H4 (cell line): ENCODE measurements around the gene LIMS1. TPM values are rescaled to one million over a fixed set of nuclear protein-coding genes. Genes with fewer than 3 reads are reported as not detected.
"Not testable (repeated sequence)": the region's sequence is repeated elsewhere in the genome, so short reads cannot be mapped to it uniquely, and the experiment has no call there.

ENCODE experiments used
- DNase-seq: peaks from one replicate; pipeline ENCODE4 v3.0.0-alpha.2; 2015; ENCODE audit warnings: low spot score
- total RNA-seq: library from RNA; depleted of rRNA; stranded (reverse); fragments of >200 nt; shearing (Covaris generic); gene quantifications from 2 replicates; pipeline ENCODE4 v1.2.3, GENCODE V29; 2014

Gene LIMS1
- total RNA-seq, 1 experiment from 2014 or later = 50.6 TPM

DNA sequence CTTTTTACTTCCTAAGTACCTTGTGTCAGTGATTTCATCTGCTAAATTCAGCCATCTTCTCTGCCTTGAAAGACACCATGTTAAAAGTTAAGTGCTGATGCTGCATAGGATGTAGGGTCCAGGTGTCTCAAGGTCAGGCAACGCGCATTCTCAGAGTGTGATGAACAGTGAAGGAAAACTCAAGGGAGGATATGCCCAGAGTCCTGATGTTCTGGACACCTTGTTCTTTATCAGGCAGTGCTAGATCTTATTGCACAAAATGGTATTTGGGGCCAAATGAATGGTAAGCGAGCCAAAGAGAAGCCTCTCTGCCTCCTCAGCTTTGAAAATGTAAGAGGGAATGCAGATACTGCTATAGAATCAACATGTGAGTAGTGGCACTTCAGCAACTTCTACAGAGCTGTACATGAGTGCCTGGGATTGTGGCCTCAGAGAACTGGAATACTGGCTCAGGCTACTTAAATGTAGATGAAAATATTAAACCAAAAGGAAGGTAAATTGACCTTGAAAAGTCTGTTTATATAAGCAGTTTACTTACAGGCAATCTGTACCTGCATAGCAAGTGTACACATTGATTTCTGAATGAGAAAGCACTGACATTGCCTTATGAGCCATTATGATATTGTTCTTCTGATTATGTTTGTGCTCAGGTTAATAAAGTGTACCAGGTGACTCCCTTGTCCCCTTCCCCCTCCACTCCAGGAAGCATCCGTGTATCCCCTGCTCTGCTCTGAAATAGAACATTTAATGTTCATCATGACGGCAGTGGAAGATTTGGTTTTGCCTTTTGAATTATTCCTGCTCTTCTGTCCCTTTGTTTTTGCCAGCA is 98.3 kb downstream of the LIMS1 start:
- no peak for DNase-seq

DNA sequence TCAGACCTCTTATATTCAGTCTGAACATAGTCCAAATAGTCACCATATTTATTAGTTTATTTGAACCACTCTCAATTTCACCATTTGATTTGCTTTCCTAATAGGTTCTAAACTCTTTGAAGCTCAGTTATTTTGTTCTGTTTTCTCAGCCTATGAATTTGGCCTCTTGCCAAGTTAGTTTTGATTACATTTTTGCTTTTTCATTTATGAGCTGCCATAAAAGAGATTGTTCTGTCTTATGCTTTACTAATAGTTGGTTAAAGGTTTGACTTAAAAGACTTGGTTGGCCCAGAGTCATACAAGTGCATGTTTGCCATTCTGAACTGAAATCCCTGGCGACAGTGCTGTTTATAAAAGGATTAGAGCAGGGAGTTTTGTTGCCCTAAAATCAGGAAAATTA is 99.1 kb downstream of the LIMS1 start:
- DNase-seq = no peak

DNA sequence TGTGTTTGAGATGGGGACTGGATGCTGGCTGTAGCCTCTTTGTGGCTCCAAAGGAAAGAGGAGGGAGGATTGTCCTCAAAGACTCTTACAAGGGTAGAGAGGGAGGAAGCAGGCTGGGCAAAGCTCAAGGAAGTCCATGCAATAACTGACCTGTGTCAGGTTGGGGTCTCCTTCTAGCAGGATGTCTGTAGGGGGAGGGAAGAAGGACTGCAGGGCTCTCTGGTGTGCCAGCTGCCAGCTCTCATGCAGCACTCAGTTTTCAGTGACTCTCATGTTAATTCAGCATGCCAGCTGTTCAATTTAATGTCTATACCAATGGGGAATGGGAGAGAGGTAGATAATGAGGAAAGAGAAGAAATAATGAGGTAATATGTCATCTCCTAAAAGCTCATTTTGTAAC is 99.7 kb downstream of the LIMS1 start:
- no peak for DNase-seq

DNA sequence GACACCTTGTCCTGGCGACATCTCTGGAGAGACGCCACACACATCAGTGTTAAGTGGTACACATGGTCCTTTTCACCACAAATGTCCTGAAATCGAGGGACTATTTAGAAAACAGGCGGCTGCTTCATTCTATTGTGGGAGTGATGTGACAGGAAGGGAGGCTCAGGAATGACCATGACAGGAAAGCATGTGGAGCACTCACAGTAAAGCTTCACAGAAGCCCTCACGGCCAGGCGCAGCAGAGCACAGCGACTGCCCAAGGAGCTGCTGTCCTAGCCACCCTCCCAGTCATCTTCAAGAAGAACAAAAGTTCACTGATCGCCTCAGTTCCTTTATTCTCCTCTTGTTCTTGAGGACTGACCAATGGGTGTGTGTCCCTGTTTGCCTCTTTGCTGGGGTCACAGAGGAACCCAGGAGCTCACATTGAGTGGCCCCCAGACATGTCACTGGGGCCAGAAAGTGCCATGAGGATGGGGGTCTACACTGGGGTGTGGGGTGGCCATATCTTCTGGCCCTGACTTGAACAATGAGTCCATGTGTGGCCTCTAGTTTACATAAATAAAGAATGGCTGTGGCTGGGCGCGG is 100.4 kb downstream of the LIMS1 start:
- no peak for DNase-seq

DNA sequence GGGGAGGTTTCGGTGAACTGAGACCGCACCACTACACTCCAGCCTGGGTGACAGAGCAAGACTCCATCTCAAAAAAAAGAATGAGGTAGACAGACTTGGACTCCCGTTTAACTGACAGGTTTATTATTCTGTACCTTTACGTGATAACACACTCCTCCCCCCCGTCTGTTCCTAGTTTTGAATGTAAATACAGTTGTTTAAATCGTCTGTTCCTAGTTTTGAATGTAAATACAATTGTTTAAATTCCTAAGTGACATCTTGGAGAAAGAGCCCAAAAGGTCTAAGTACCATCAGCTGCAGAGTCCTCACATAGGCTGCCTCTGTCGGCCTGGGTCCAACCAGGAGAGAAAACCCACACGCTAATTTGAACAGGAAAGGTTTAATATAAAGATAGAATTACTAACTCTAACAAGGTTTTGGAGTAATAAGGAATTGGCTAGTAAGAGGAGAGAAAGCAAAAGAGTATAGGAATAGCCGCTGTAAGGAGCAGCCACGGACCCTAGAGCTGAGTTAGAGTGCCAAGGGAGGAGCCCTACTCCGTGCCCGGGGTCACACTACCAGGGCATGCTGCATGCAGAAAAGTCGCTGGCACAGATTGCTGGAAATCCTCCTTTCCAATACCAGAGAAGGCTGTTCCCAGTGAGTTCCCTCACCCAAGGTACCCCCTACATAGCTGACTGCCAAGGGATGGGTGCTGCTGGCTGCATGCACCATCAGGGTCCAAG is 101.5 kb downstream of the LIMS1 start:
- no peak for DNase-seq

DNA sequence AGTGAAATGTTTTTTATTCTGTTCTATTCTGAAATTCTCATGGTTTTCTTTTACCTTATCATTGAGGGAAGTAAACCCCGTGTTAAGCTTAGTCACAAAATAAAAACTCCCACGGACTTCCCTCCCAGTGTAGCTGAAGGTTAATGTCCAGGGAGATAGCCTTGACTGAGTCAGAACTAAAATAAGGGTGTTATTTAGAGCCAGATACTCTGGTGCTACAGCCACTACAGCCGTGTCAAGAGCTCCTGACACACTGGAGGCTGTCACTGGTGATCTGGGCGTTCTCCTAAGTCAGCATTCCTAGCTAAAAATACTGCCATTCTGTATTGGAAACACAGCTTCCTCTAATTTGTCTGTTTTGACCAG is 103.0 kb downstream of the LIMS1 start:
- DNase-seq = no peak

DNA sequence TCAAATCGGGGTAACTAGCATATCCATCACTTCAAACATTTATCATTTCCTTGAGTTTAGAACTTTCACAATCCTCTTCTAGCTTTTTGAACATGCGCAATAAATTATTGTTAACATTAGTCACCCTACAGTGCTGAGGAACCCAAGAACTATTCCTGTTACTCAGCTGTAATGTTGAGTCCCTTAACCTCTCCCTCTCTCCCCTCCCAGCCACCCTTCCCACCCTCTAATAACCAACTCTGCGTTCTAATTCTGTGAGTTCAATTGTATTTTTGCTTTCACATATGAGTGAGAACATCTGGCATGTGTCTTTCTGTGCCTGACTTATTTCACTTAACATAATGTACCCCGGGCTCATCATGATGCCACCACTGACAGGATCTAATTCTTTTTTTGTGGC is 106.5 kb downstream of the LIMS1 start:
- peak; percentile 31 for DNase-seq

DNA sequence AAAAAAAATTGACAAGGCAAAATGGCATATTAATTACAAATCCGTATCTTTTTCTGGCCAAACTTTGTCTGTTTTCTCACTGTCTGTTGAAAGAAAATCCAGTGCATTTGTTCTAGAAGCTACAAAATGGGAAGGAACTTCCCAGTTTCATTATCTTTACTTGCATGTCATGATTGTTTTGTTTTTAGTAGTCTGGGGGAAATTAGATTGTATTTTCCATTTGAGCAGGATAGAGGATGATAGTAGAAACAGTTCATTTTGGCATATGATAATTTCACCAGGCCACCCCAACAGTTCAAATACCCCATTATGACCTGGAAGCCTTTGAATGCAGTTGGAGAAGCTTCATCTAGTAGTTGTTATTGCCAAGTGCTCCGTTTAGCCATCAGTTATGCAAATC is 107.5 kb downstream of the LIMS1 start:
- DNase-seq = no peak

DNA sequence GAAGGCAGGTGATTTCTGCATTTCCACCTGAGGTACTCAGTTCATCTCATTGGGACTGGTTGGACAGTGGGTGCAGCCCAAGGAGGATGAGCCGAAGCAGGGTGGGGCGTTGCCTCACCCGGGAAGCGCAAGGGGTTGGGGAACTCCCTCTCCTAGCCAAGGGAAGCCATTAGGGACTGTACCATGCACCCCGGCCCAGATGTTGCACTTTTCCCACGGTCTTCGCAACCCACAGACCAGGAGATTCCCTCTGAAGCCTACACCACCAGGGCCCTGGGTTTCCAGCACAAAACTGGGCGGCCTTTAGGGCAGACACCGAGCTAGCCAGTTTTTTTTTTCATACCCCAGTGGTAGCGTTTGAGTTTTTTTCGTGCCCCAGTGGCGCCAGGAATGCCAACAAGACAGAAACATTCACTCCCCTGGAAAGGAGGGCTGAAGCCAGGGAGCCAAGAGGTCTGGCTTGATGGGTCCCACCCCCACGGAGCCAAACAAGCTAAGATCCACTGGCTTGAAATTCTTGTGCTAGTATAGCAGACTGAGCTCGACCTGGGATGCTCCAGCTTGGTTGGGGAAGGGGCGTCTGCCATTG is 109.1 kb downstream of the LIMS1 start:
- no peak for DNase-seq

DNA sequence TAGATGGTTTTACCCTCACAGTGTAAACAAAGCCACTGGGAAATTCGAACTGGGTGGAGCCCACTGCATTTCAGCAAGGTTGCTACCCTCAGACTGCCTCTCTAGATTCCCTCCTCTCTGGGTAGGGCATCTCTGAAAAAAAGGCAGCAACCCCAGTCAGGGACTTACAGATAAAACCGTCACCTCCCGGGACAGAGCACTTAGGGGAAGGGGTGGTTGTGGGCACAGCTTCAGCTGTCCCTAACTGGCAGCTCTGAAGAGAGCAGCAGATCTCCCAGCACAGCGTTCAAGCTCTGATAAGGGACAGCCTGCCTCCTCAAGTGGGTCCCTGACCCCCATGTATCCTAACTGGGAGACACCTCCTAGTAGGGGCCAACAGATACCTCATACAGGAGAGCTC is 109.6 kb downstream of the LIMS1 start:
- not testable (repeated sequence) for DNase-seq

DNA sequence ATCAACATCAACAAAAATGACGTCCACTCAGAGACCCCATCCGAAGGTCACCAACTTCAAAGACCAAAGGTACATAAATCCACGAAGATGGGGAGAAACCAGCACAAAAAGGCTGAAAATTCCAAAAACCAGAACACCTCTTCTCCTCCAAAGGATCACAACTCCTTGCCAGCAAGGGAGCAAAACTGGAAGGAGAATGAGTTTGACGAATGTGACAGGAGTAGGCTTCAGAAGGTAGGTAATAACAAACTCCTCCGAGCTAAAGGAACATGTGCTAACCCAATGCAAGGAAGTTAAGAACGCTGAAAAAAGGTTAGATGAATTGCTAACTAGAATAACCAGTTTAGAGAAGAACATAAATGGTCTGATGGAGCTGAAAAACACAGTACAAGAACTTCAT is 110.2 kb downstream of the LIMS1 start:
- not testable (repeated sequence) for DNase-seq

DNA sequence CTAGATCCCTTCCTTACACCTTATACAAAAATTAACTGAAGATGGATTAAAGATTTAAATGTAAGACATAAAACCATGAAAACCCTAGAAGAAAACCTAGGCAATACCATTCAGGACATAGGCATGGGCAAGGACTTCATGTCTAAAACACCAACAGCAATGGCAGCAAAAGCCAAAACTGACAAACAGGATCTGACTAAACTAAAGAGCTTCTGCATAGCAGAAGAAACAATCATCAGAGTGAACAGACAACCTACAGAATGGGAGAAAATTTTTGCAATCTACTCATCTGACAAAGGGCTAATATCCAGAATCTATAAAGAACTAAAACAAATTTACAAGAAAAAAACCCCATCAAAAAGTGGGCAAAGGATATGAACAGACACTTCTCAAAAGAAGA is 114.5 kb downstream of the LIMS1 start:
- DNase-seq = not testable (repeated sequence)

DNA sequence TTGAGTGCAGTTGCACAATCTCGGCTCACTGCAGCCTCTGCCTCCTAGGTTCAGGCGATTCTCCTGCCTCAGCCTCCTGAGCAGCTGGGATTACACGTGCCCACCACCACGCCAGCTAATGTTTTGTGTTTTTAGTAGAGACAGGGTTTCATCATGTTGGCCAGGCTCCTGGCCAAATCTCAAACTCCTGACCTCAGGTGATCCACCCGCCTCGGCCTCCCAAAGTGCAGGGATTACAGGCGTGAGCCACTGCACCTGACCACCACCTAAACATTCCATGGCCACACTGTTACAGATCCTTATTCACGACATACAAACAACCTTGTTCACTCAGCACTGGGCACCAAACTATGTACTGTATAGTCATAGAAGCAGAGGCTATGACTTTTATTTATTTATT is 116.2 kb downstream of the LIMS1 start:
- not testable (repeated sequence) for DNase-seq

DNA sequence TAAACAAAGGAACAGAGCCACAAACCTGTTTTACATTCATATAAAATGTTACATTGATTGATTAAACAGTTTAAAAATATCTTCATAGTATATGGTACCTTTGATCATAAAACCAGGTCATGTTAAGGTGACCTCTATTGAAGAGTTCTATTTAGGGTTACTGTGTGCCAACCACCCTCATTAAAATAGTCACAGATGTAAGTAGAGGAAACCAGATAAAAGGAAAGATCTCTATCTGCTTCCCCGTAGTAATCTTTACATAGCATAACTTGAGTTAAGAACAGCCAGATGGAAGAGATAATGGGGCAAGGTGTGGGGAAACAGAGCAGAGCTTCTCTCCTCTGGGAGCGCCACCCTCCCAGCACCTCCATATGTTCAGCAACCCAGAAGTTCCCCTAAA is 117.2 kb downstream of the LIMS1 start:
- not testable (repeated sequence) for DNase-seq

DNA sequence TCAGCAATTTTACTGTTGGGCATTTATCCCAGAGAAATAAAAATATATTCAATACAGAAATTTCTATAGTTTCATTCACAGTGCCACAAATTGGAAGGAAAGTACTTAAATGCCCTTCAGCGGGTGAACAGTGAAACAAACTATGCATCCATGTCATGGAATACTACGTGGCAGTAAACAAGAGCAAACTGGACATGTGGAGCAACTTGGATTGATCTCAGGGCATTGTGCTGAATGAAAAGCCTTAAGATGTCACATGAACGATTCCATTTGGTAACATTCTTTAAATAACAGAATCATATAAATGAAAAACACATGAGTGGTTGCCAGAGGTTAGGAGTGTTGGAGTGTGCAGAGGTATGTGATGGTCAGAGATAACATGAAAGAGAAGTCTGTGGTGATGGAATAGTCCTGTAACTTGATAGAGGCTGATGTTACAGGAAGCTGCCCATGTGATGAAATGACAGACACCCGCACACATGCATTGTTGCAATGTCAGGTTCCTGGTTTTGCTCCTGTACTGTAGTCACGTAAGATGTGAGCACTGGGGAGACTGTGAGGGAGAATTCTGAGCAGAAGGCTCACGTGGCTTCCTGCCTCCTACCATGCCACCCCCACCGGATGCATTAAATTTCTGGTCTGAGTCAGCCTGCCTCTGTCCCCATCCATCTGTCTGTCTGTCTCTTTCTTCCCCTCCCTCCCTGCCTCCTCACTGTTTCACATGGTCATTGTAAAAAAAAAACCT is 118.1 kb downstream of the LIMS1 start:
- peak; percentile 77 for DNase-seq

DNA sequence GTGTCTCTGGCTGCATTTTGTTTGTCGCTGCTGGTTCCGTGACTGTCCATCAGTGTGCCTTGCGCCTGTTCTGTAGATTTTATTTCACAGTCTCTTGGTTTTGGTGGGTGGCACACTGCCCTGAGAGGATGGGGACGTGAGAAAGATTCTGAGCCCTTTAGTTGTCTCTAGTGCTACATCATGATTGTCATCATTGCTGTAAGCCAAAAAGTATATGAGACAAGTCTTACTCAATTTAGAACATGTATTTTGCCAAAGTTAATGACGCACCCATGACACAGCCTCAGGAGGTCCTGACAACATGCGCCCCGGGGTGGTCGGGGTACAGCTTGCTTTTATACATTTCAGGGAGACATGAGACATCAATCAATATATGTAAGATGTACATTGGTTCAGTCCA is 119.2 kb downstream of the LIMS1 start:
- not testable (repeated sequence) for DNase-seq

DNA sequence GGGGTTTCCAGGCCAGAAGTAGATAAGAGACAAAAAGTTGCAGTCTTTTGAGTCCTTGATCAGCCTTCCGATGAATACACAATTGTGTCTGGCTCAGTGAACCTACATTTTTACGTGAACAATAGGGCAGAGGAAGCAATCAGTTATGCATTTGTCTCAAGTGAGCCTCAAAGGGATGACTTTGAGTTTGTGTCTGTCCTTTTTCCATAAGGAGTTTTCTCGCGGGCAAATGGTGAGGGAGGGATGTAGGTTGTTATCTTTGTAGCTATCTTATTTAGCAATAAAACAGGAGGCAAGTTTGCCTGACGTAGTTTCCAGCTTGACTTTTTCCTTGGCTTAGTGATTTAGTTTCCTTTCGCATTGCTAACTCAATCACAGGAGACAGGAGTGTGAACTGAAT is 119.6 kb downstream of the LIMS1 start:
- DNase-seq = not testable (repeated sequence)

DNA sequence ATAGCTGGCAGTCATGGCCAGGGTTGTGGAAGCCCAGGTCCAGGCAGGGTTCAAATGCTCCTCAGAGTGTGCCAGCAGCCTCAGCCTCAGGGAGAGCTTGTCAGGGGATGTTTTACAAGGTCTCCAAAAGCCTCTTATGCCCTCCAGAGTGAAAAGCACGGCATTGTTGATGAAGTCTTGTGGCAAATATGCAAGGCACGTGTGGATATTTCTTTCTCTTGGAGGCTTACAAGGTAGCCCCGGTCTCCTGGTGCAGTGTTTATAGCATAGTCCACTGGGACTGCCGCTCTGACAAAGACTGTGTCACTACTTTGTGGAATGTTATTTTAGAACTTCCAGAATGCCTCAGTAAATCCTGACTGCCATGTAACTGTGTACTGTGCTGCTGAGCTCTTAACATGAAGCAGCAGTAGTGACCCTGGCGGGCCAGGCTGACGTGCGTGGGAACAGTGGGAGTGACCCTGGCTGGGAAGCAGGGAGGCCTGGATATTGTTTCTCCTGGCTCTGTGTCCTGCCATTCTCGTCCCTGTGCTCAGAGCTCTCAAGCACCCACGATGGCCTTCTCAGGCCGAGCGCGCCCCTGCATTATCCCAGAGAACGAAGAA is 120.4 kb downstream of the LIMS1 start:
- DNase-seq = not testable (repeated sequence)

DNA sequence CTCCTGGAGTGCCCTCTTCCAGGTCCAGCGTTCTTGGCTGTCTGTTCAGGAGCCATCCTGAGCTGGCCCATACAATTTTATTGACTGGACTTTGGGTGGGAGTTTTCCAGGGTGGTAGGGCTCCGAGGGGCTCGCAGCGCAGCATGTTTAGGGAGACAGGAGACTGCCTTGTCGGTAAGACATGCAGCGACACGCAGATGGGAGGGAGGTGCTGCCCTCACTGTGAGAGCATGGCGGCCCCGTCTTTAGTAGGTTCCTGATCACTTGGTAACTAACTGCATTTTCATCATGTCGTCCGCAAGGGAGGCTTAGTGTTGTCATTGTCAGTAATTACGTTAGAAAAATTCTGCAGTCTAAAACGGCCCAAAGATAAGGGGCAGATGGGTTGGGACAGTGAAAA is 121.0 kb downstream of the LIMS1 start:
- not testable (repeated sequence) for DNase-seq

DNA sequence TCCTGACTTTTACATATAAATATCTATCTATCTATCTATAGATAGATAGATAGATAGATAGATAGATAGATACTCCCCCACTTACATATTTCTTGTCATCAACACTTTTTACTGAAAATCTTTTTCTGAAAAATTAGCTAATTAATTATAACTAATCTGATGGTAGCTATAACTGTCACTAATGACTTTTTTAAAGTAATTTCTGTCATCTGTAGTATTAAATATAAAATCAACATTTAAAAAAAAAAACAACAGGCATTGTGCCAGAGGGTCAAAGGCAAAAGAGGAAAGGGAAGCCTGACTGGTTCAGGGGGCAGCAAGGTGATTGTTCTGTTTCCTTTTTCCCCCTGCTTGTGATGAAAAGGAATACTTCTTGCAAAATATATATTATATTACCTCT is 122.0 kb downstream of the LIMS1 start:
- not testable (repeated sequence) for DNase-seq

DNA sequence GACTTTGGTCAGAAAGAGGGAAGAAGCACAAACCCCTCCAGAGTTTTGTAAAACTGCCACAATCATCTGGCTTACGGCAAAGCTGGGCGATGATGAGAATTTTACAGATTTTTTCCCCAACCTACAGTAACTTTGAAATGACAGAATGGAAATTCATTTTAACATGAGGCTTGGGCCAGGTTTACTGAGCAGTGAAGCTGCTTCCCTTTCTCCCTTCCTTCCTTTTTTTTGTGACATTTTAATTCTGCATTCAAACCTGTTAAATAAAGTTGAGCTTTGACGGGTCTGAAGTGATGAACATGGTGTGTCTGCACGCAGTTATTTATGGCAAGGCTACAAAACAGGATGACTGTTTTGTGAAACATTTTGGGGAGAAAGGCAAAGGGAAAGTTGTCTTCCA is 123.2 kb downstream of the LIMS1 start:
- not testable (repeated sequence) for DNase-seq
